Ishikawa (cell line): ENCODE data around the gene BPTF.

Source experiments
- TAF1 ChIP-seq: IDR thresholded peaks from 2 replicates; pipeline ENCODE4 v1.6.1; 2012; ENCODE audit warnings: low read depth, mild to moderate bottlenecking
- TF ChIP-seq, protein P1 (sequence below): IDR thresholded peaks from 2 replicates; pipeline ENCODE4 v1.6.1; 2012; ENCODE audit warnings: low read depth, mild to moderate bottlenecking
- TF ChIP-seq, protein P2 (sequence below): IDR thresholded peaks from 2 replicates; pipeline ENCODE4 v1.6.1; 2012

DNA sequence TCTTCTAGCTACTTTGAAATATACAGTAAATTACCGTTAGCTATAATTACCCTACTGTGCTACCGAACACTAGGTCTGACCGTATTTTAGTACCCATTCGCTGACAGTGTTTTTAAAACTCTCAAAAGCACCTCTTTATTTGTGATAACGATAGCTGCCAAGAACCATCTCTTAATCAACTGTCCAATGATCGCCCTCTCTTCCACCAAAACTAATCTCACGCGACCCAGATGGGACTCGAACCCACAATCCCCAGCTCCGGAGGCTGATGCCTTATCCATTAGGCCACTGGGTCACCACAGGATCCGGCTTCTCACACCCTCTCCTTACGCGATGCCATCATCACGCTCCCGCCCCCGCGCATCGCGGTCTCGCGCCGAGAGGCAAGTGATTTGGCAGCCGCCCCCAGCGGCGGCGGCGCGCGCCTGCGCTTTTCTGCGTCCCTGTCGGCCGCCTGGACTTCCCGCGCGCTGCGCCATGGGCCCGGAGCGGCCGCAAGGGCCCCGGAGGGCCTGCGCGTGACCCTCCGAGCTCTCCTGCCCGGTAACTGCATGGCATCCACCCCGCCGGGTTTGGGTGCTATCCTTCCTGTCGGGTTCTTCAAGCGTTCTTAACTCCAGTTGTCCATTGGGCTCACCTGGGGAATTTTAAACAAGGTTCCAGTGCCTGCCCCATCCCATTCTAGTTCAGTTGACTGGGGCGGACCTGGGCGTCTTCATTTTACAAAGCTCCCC, 194.5 kb downstream of the BPTF start:
- TF ChIP-seq, protein P1, sequence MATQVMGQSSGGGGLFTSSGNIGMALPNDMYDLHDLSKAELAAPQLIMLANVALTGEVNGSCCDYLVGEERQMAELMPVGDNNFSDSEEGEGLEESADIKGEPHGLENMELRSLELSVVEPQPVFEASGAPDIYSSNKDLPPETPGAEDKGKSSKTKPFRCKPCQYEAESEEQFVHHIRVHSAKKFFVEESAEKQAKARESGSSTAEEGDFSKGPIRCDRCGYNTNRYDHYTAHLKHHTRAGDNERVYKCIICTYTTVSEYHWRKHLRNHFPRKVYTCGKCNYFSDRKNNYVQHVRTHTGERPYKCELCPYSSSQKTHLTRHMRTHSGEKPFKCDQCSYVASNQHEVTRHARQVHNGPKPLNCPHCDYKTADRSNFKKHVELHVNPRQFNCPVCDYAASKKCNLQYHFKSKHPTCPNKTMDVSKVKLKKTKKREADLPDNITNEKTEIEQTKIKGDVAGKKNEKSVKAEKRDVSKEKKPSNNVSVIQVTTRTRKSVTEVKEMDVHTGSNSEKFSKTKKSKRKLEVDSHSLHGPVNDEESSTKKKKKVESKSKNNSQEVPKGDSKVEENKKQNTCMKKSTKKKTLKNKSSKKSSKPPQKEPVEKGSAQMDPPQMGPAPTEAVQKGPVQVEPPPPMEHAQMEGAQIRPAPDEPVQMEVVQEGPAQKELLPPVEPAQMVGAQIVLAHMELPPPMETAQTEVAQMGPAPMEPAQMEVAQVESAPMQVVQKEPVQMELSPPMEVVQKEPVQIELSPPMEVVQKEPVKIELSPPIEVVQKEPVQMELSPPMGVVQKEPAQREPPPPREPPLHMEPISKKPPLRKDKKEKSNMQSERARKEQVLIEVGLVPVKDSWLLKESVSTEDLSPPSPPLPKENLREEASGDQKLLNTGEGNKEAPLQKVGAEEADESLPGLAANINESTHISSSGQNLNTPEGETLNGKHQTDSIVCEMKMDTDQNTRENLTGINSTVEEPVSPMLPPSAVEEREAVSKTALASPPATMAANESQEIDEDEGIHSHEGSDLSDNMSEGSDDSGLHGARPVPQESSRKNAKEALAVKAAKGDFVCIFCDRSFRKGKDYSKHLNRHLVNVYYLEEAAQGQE, result no peak
- TF ChIP-seq, protein P2, sequence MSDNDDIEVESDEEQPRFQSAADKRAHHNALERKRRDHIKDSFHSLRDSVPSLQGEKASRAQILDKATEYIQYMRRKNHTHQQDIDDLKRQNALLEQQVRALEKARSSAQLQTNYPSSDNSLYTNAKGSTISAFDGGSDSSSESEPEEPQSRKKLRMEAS, result peak; percentile 87
- peak; percentile 60; the same call in 1 of the 2 replicates for TF ChIP-seq TAF1
